Urothelium cell line (cell line): ENCODE data around the gene LYPLAL1.
"Not testable (repeated sequence)": the region's sequence is repeated elsewhere in the genome, so short reads cannot be mapped to it uniquely, and the experiment has no call there.

Source experiments
- DNase-seq: peaks from one replicate; pipeline ENCODE4 v3.0.0; 2011; ENCODE audit warnings: low spot score, mixed read lengths
- FAIRE-seq: peaks from 2 replicates; lab custom pipeline; 2011; peaks lifted over from hg19 to GRCh38; lab: Jason Lieb, UNC

The LYPLAL1 gene

GRCh38 chr1:219209578-219209977 lies 35.9 kb downstream of the LYPLAL1 start:
- DNase-seq (no peak), FAIRE-seq (no peak)

GRCh38 chr1:219210067-219210466 lies 36.4 kb downstream of the LYPLAL1 start:
- FAIRE-seq (no peak), DNase-seq (no peak)

GRCh38 chr1:219215477-219215876 lies 41.8 kb downstream of the LYPLAL1 start:
- no peak for DNase-seq
- FAIRE-seq = no peak

GRCh38 chr1:219220945-219221344 lies 47.3 kb downstream of the LYPLAL1 start:
- FAIRE-seq (no peak), DNase-seq (no peak)

- no peak for FAIRE-seq
- DNase-seq = no peak
These were observed 49.8 kb downstream of the LYPLAL1 start for GRCh38 chr1:219223496-219223895.

GRCh38 chr1:219226196-219226595 lies 52.5 kb downstream of the LYPLAL1 start:
- FAIRE-seq (no peak), DNase-seq (no peak)

GRCh38 chr1:219227360-219228057 lies 53.8 kb downstream of the LYPLAL1 start:
- FAIRE-seq = no peak
- DNase-seq = no peak

- DNase-seq (no peak), FAIRE-seq (no peak)
These were observed 54.4 kb downstream of the LYPLAL1 start for GRCh38 chr1:219228058-219228419.

- DNase-seq = no peak
- no peak for FAIRE-seq
These were observed 59.2 kb downstream of the LYPLAL1 start for GRCh38 chr1:219232890-219233289.

- FAIRE-seq (no peak), DNase-seq (no peak)
These were observed 62.3 kb downstream of the LYPLAL1 start for GRCh38 chr1:219235903-219236481.

GRCh38 chr1:219236933-219237610 lies 63.4 kb downstream of the LYPLAL1 start:
- FAIRE-seq (no peak), DNase-seq (no peak)

GRCh38 chr1:219239518-219239917 lies 65.8 kb downstream of the LYPLAL1 start:
- DNase-seq (no peak), FAIRE-seq (no peak)

- FAIRE-seq (no peak), DNase-seq (no peak)
These were observed 71.2 kb downstream of the LYPLAL1 start for GRCh38 chr1:219244864-219245263.

GRCh38 chr1:219247441-219247840 lies 73.8 kb downstream of the LYPLAL1 start:
- no peak for FAIRE-seq
- DNase-seq = no peak

- not testable (repeated sequence) for DNase-seq, FAIRE-seq
These were observed 76.8 kb downstream of the LYPLAL1 start for GRCh38 chr1:219250468-219250867.

- FAIRE-seq = no peak
These were observed 84.1 kb downstream of the LYPLAL1 start for GRCh38 chr1:219257751-219258150.

GRCh38 chr1:219261454-219261853 lies 87.8 kb downstream of the LYPLAL1 start:
- no peak for DNase-seq
- FAIRE-seq = no peak

More at GRCh38 chr1:219257751-219258150, 84.1 kb downstream of the LYPLAL1 start:
- no peak for DNase-seq
